ENCODE results near the gene GYS2.

DNA sequence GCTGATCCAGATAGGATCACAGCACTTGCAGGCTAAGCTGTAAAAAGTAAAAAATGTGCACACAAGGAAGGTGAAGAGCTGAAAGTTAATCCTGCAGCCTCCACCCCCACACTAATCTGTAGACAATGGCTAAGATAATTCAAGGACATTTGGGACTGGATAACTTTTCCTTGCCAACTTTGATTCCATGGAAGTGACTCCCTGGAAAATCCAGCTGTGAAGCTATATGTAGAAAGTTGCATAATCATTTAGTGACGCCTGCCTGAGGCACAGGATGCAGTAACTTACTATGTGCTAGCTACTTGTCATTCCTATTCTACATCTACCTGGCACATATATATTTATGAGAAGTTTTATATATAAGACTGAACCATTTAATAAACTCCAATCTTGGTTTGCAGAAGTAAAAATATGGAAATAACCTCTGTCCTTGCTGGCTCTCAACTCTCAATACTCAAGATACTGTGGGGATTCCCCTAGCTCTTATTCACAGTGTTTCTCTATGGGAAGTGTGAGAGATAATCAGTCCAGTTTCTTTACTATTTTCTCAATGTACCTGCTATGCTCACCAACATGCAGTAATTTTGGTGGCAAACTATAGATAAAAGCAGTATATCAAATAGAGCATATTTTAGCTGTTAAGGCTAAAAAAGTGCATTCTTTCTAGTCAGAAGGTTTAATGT lies 38.2 kb upstream of the GYS2 start:
- TF ChIP-seq RARB (CRISPR knock-in tag; IDR thresholded peaks at IDR 0.05) (no peak), ARNTL (CRISPR knock-in tag; IDR thresholded peaks at IDR 0.05; ENCODE audit: borderline replicate concordance, low read depth) (no peak), ZNF8 (CRISPR knock-in tag; IDR thresholded peaks at IDR 0.05) (no peak), ISL1 (CRISPR knock-in tag; IDR thresholded peaks at IDR 0.05) (no peak), PPARA (CRISPR knock-in tag; IDR thresholded peaks at IDR 0.05; ENCODE audit: borderline replicate concordance) (no peak), ZFP30 (CRISPR knock-in tag; IDR thresholded peaks at IDR 0.05) (no peak), TCF4 (CRISPR knock-in tag; IDR thresholded peaks at IDR 0.05; ENCODE audit: borderline replicate concordance) (no peak), ZFP3 (CRISPR knock-in tag; IDR thresholded peaks at IDR 0.05) (no peak), SNAI2 (CRISPR knock-in tag; IDR thresholded peaks at IDR 0.05) (no peak), BACH2 (CRISPR knock-in tag; IDR thresholded peaks at IDR 0.05; ENCODE audit: borderline replicate concordance) (no peak)
- TF ChIP-seq, protein P1, sequence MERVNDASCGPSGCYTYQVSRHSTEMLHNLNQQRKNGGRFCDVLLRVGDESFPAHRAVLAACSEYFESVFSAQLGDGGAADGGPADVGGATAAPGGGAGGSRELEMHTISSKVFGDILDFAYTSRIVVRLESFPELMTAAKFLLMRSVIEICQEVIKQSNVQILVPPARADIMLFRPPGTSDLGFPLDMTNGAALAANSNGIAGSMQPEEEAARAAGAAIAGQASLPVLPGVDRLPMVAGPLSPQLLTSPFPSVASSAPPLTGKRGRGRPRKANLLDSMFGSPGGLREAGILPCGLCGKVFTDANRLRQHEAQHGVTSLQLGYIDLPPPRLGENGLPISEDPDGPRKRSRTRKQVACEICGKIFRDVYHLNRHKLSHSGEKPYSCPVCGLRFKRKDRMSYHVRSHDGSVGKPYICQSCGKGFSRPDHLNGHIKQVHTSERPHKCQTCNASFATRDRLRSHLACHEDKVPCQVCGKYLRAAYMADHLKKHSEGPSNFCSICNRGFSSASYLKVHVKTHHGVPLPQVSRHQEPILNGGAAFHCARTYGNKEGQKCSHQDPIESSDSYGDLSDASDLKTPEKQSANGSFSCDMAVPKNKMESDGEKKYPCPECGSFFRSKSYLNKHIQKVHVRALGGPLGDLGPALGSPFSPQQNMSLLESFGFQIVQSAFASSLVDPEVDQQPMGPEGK (CRISPR knock-in tag; IDR thresholded peaks at IDR 0.05; ENCODE audit: borderline replicate concordance), result no peak
- TF ChIP-seq, protein P2, sequence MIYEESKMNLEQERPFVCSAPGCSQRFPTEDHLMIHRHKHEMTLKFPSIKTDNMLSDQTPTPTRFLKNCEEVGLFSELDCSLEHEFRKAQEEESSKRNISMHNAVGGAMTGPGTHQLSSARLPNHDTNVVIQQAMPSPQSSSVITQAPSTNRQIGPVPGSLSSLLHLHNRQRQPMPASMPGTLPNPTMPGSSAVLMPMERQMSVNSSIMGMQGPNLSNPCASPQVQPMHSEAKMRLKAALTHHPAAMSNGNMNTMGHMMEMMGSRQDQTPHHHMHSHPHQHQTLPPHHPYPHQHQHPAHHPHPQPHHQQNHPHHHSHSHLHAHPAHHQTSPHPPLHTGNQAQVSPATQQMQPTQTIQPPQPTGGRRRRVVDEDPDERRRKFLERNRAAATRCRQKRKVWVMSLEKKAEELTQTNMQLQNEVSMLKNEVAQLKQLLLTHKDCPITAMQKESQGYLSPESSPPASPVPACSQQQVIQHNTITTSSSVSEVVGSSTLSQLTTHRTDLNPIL (CRISPR knock-in tag; IDR thresholded peaks at IDR 0.05; ENCODE audit: low read depth), result no peak
- TF ChIP-seq, protein P3, sequence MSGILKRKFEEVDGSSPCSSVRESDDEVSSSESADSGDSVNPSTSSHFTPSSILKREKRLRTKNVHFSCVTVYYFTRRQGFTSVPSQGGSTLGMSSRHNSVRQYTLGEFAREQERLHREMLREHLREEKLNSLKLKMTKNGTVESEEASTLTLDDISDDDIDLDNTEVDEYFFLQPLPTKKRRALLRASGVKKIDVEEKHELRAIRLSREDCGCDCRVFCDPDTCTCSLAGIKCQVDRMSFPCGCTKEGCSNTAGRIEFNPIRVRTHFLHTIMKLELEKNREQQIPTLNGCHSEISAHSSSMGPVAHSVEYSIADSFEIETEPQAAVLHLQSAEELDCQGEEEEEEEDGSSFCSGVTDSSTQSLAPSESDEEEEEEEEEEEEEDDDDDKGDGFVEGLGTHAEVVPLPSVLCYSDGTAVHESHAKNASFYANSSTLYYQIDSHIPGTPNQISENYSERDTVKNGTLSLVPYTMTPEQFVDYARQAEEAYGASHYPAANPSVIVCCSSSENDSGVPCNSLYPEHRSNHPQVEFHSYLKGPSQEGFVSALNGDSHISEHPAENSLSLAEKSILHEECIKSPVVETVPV (CRISPR knock-in tag; IDR thresholded peaks at IDR 0.05), result no peak
- TF ChIP-seq, protein P4, sequence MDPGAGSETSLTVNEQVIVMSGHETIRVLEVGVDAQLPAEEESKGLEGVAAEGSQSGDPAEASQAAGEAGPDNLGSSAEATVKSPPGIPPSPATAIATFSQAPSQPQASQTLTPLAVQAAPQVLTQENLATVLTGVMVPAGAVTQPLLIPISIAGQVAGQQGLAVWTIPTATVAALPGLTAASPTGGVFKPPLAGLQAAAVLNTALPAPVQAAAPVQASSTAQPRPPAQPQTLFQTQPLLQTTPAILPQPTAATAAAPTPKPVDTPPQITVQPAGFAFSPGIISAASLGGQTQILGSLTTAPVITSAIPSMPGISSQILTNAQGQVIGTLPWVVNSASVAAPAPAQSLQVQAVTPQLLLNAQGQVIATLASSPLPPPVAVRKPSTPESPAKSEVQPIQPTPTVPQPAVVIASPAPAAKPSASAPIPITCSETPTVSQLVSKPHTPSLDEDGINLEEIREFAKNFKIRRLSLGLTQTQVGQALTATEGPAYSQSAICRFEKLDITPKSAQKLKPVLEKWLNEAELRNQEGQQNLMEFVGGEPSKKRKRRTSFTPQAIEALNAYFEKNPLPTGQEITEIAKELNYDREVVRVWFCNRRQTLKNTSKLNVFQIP (CRISPR knock-in tag; IDR thresholded peaks at IDR 0.05; ENCODE audit: borderline replicate concordance, low read depth), result no peak

Data from SK-N-SH treated with all-trans-retinoic acid at 6 μM for 48 hours (cell line).